Activated T-cell treated with anti-CD3 and anti-CD28 coated beads for 24 hours (primary cell): ENCODE data around the gene EEA1.

Experiments
- DNase-seq: peaks from one replicate; pipeline ENCODE4 v3.0.0-alpha.2; 2020; ENCODE audit warnings: low read depth

EEA1 gene

GRCh38 chr12:92747151-92747550, 181.9 kb downstream of the EEA1 start:
- DNase-seq = no peak

DNA sequence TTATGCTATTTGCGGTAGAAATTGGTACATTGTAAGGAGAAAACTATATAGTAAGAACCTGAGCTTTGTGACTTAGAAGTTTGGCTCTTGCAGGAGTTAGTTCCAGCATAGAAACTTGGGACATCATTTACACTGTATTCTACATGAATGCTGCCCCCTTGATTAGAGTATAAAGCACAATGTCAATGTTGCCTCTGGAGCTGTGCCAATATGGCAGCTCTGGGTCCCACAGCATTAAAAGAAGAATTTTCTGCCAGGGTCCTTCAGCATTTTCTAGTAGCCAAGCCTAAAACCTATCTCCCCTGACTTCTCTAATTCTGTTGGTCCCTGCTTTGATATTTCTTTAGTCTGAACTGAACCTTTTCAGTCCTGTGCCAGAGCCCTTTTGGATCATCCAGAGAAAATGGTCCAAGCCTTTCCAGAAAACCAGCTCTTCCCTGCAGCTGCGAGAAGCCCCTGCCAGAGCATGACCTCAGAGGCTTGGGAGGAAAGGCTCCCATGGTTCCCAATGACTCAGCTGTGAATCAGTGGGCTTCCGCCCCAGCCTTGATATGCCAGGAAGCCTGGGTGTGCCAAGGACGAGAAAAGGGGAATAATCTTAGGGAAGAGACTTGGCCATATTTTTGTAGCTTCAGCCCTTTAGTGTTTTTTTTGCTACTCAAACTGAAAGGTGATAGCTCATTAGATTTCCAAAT, 183.1 kb downstream of the EEA1 start:
- DNase-seq = no peak

DNA sequence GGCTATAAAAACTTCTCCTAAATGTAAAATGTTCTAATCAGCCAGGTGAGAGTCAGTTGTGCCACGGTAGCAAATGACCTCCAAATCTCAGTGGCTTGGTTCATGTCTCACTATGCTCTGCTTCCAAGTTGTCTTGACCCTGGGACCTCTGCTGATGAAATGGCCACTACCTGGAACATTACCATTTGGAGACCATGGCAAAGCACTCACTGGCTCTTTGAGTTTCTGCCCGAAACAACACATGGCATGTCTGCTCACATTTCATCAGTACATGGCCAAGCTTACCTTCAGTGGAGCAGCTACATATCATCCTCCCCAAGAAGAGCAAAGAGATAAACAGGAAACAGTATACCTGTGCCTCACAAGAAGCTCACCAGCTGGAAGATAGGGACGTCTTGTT, 186.1 kb downstream of the EEA1 start:
- no peak for DNase-seq

- DNase-seq = no peak
These were observed 188.7 kb downstream of the EEA1 start for GRCh38 chr12:92740411-92740810.

GRCh38 chr12:92739113-92739512, 190.0 kb downstream of the EEA1 start:
- no peak for DNase-seq

DNA sequence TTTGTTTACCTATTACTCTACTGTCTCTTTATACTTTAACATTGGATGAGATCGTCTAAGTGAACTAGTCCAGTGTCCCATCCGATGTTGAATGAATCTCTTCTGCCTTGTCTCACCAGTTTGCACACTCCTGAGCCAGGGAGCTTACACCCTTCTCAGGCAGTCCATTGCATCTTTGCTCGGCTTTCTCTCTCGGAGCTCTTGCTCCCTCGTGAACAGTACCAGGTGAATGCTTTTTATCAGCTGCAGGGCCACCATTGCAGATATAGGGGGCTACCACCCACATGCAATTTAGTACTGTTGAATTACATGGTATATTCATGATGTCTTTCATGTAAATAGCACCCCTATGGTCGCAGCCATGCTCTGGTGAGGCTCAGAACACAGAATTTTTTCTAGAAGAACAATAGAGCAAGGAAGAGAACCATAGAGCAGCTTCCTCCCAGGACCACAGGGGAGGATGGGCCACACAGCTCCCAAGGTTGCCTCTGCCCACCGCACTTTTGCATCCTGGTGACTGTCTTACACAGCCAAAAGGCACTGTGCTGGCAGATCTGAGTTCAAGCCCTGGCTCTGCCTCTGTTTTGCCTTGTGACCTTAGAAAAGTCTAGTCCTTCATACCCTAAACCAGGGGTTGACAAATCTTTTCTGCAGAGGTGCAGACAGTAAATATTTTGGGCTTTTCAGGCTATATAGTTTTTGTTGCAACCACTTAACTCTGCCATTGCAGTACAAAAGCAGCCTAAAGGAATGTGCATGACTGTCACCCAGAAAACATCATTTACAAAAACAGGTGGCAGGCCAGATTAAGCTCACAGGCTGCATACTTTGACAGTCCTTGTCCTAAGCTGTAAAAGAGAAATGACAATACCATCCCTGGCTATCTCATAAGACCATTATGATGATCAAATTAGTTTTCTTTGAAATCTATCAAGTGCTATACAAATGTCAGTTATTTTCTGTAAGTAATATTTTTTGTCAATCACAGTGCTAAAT, 190.9 kb downstream of the EEA1 start:
- no peak for DNase-seq

DNA sequence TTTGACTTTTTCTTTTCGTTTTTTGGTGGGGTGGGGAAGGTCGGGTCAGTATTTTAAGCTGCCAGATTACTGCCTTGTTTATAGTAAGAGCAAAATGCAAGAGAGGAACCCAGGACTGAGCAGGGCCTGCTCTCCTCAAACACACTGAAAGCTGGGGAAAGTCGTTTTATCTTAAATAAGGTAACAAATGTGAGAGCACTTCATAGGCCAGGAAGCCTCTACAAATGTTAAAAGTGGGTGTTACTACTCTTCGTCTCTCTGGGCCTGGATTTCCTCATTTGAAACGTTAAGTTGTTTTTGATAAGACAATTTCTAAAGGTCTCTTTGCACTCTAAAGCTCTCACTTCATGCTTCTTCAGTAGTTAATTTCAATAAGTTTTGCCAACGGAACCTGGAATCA, 192.5 kb downstream of the EEA1 start:
- DNase-seq = no peak

DNA sequence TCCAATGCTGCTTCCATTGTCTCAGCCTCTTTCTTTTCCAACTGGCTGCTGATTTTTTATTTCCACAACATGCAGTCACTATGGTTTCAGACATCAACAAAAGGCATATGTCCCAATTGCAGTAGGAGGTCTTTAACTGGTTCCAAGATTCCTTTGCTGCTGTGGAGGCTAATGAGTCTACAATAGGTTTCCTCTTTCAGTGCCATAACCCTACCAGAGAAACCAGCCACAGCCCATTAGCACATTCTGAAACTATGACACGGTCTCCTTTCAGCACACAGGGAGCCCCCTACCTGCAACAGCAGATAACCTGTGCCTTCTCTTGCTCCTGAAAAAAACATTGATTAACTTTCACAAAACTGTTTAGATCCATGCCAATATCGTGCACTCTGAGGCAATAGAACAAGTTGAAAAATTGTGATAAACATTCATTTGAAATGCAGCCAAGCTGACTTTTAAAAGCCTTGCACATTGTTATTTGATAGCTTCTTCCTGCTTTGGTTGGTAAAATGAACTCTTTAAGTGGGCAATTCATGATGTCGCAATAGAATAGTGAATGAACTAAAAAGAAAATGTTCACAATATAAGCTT, 193.9 kb downstream of the EEA1 start:
- DNase-seq = no peak

DNA sequence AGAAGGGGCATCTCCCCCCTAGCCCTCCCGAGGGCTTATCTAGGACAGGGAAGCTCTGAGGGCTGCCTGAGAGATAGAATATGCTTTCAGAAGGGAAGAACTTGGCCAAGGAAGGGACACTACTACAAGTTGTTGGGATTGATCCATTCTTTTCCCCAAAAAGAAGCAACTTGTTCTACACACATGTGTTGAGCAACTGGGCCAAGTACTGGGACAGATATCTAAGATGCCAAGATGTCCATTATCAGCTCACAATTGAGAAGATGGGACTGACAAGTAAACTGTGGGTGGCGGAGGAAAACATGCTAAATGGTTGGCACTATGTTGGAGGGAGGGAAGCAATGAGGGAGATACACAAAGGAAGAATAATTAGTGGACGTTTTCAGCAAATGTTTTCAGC, 195.4 kb downstream of the EEA1 start:
- no peak for DNase-seq

DNA sequence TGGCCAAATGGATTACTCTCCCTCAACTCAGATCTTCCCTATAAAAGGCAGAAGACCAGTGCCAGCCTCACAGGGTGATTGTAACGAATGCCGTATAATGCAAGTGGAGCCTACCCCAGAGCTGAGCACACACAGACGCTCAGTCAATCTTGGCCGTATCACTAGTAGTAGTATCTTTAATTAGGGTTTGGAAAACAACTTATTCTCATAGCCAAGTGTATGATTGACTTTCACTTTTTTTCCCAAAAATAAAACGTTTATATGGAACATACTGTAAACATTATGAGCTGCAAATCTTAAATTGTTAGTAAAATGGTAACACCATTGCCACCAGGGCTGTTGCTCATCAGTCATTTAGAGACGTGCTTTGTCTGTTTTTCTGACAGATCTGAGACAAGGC, 195.9 kb downstream of the EEA1 start:
- no peak for DNase-seq

GRCh38 chr12:92732716-92733115, 196.4 kb downstream of the EEA1 start:
- no peak for DNase-seq

GRCh38 chr12:92732216-92732615, 196.9 kb downstream of the EEA1 start:
- DNase-seq = no peak

- no peak for DNase-seq
These were observed 198.3 kb downstream of the EEA1 start for GRCh38 chr12:92730758-92731157.

GRCh38 chr12:92729773-92730305, 199.3 kb downstream of the EEA1 start:
- no peak for DNase-seq

DNA sequence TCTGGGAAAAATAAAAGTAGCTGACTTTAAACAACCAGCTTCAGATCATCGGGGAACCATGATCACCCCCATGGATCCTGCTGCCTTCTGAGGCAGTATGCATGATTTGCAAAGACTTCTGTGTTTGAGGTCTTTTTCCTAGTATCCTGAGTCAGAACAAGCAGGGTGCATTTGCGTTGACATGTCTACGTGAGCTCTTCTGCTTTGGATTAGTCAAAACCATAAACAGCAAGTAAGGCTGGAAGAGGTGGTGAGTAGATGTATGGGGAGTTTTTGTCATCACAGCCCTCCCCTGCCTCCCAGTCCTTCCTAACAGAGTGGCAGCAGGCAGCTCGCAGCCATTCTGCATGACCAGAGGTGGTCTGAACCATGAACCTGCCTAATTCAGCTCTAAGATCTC, 202.2 kb downstream of the EEA1 start:
- no peak for DNase-seq

GRCh38 chr12:92722897-92723296, 206.2 kb downstream of the EEA1 start:
- DNase-seq = no peak

DNA sequence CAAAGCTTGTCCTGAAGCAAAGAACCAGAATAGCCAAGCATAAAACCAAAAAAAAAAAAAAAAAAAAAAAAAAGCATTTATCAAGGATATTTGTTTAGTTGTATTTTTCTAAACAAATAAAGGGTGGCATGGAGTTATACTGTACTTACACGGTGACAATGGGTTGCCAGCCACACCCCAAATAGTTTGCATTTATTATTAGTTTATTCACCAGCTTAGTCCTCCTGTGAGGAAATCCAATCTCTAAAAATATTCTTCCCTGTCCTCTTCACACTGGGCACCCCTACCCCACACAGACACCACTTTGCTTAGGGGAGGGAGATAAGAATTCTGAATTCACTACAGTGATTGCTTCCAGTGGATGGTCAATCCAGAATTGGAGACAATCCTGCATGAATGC, 207.4 kb downstream of the EEA1 start:
- DNase-seq = no peak

GRCh38 chr12:92721130-92721529, 208.0 kb downstream of the EEA1 start:
- DNase-seq = no peak
